HG03354 (cell line): ENCODE results near the gene GLG1.
"Not testable (repeated sequence)": the region's sequence is repeated elsewhere in the genome, so short reads cannot be mapped to it uniquely, and the experiment has no call there.

Source experiments
- ATAC-seq: cut with Tn5 transposase; IDR thresholded peaks from one replicate; pipeline ENCODE4 v1.9.1; 2021; ENCODE audit warnings: mild to moderate bottlenecking; ENCODE audit not compliant: unreplicated experiment, poor library complexity, severe bottlenecking

The GLG1 gene

GRCh38 chr16:74606521-74607309 lies at the start of gene GLG1:
GLG1 (minus strand) TSS chr16:74607114; CDS start chr16:74607094, 20 bp downstream.
- peak; percentile 97 for ATAC-seq

- no peak for ATAC-seq
Observed at GRCh38 chr16:74654536-74655050, 47.7 kb upstream of the GLG1 start.

- not testable (repeated sequence) for ATAC-seq
Observed at GRCh38 chr16:74652883-74653282, 46.0 kb upstream of the GLG1 start.

- no peak for ATAC-seq
Observed at GRCh38 chr16:74652249-74652648, 45.3 kb upstream of the GLG1 start.

DNA sequence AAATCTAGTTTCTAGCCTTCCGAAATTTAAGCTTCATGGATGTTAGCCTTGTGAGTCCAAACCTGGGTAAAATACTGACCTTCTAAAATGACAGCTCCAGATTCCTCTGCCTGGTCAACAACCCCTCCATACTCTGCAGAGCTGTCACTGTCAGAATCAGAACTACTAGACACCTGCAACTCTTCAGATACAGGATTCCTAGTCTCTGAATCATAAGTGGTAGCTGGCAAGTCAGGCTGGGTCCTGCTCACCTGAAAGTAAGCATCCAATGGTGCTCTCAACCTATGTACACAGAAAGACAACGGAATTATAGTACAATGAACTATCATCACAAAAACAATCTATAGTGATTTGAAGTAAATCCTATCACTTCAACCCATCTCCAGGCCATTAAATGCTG lies 44.9 kb upstream of the GLG1 start:
- ATAC-seq: no peak

- no peak for ATAC-seq
Observed at GRCh38 chr16:74650966-74651567, 44.2 kb upstream of the GLG1 start.

GRCh38 chr16:74649839-74650504 lies 43.1 kb upstream of the GLG1 start:
- no peak for ATAC-seq

DNA sequence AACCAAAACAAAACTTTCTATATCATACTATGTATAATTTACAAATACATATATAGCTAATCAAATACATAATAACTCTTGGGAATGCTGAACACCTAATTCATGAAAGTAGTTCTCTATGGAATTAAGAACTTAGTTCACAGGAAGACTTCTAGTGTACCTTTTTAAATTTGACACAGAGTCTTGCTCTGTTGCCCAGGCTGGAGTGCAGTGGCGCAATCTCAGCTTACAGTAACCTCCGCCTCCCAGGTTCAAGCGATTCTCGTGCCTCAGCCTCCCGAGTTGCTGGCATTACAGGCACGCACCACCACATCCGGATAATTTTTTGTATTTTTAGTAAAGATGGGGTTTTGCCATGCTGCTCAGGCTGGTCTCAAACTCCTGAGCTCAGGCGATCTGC lies 35.1 kb upstream of the GLG1 start:
- ATAC-seq: no peak

DNA sequence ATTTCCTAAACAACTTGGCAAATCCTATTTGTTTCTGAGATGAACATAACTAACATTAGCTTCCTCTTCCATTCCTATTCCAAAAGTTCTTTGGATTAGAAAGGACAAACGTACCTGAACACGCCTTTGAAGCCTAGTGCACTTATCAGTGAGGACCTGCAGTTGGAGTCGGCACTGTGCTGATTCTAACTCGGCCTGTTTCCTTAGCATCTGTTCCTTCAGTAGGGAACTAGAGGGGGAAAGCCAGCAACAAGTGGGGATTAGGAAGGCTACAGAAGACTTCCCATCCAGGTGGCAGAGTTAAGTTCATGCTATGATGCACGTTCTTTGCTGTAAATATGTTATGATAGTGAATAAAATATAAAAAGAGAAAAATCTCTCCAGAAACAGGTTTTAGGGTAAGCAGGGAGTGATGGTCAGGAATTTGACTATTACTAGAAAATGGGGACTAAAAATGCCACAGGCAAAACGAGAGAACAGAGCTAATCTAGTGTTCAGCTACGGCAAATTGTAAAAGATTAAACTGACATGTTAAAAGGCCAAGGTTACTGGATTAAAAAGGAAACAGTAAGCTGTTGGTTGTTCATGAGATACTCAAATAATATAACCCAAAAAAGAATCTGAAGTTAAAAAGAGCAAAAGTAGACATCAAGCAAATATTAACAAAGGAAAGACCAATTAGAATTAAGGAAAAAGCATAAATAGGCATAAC lies 31.0 kb upstream of the GLG1 start:
- ATAC-seq: no peak

GRCh38 chr16:74635303-74635702 lies 28.4 kb upstream of the GLG1 start:
- ATAC-seq: no peak

DNA sequence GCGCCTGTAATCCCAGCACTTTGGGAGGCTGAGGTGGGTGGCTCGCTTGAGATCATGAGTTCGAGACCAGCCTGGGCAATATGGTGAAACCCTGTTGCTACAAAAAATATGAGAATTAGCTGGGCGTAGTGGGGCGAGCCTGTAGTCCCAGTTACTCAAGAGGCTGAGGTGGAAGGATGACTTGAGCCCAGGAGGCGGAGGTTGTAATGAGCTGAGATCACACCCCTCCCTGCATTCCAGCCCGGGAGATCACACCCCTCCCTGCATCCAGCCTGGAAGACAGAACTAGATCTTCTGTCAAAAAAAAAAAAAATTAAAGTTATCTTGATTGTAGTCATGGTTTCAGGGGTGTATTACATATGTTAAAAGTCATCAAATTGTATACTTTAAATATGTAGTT lies 26.8 kb upstream of the GLG1 start:
- no peak for ATAC-seq

- ATAC-seq: no peak
Observed at GRCh38 chr16:74627506-74628220, 20.7 kb upstream of the GLG1 start.

DNA sequence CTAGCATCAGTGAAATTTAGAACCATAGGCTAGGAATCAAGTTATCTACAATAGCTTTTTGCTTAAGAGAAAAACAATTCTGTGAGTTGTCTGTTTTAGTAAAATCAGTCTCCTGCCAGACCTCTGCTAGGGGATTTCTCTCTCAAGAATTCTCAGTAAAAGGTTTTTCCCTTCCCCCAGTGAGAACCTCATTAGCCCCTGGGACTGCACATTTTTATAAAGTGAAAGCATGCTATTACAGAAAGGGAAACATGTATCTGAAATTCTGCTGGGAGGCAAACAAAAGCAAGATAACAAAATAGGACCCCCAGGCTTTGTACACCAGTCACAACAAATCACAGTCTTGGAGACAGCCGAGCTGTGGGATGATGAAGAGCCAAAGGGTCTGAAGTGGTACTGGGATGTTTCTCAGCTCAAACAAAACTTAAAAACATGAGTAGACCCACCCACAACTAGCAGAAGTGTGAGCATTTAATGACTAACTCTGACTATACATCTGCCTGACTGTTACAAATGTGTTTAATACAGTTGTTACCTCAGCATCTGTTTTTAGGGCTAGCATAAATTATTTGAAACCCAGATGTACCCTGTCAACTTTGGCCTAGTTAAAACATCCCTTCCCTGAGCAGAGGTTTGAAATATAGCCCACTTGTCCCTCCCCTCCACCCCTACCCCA lies 20.0 kb upstream of the GLG1 start:
- ATAC-seq: no peak

GRCh38 chr16:74625500-74626350 lies 18.8 kb upstream of the GLG1 start:
- ATAC-seq: no peak

- ATAC-seq: no peak
Observed at GRCh38 chr16:74623839-74624235, 16.9 kb upstream of the GLG1 start.

DNA sequence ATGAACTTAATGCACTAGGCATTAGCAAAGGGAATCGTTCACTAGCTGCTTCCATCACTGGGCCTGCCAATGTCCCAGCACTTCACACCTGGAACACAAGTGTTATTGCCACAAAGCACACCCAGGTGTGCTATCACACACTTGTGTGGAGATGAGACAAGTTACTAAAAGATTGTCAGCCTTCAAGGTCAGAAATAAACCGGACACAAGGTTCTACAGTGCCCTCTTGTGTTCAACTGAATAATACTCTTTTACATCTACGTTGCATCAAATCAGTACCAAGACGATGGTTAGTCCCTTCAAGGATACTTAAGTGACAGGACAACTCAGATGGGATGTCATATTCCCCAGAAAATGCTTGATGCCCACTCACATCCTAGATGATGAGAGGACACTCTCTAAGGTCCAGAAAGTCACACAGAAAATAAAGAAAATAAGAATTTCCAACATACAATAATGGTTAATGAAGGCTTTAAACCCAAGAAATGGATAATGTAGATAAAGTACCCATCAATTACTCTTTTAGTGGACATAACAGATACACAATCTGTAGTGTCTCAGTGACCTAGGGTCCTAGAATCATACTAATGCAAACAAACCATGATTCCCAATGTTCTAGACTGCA lies 16.4 kb upstream of the GLG1 start:
- no peak for ATAC-seq

GRCh38 chr16:74622005-74622404 lies 15.1 kb upstream of the GLG1 start:
- no peak for ATAC-seq
